K562 (cell line): ENCODE measurements around the gene WDR70. TPM values are rescaled to one million over a fixed set of nuclear protein-coding genes. Genes with fewer than 3 reads are reported as not detected.

Experiments
- ARID2 ChIP-seq: fragments of 450-650 bp; IDR thresholded peaks from 2 replicates; pipeline ENCODE4 v1.6.1; 2017; ENCODE audit warnings: antibody characterized with exemption, mild to moderate bottlenecking
- ATF6 ChIP-seq: sonication (generic); formaldehyde crosslinking; IDR thresholded peaks from 2 replicates; pipeline ENCODE4 v1.4.0; 2020; ENCODE audit warnings: mild to moderate bottlenecking, missing genetic modification reagents
- BRD4 ChIP-seq: fragments of 200-600 bp; sonication (generic); IDR thresholded peaks from 2 replicates; pipeline ENCODE4 v1.6.1; 2017; ENCODE audit warnings: inconsistent platforms
- EP400 ChIP-seq: fragments of 450-650 bp; IDR thresholded peaks from 2 replicates; pipeline ENCODE4 v1.6.1; 2017; ENCODE audit warnings: antibody characterized with exemption, mild to moderate bottlenecking, moderate library complexity
- HNRNPH1 ChIP-seq: fragments of 200-400 bp; formaldehyde crosslinking; optimal IDR thresholded peaks from 2 replicates; pipeline ENCODE3; 2017; ENCODE audit warnings: low read depth, mild to moderate bottlenecking, low read length, moderate library complexity
- JUNB ChIP-seq: fragments of 450-650 bp; formaldehyde crosslinking; conservative IDR thresholded peaks from 2 replicates; pipeline ENCODE4 v1.4.0; 2020; ENCODE audit warnings: mild to moderate bottlenecking
- MYNN ChIP-seq, 2 experiments: sonication (generic); formaldehyde crosslinking in 1 of 2; IDR thresholded peaks; 2 replicates each; pipeline versions ENCODE4 v1.5.0 to v1.6.1; 2016 to 2020; ENCODE audit warnings: antibody characterized with exemption in 1 of 2, missing genetic modification reagents in 1 of 2
- RBM15 ChIP-seq: fragments of 200-400 bp; formaldehyde crosslinking; IDR thresholded peaks from 2 replicates; pipeline ENCODE4 v1.6.1; 2018; ENCODE audit warnings: mild to moderate bottlenecking, low read length, moderate library complexity; ENCODE audit not compliant: insufficient read depth
- RNF2 ChIP-seq: sonication (generic); IDR thresholded peaks from 2 replicates; pipeline ENCODE4 v1.6.1; 2016
- SIX5 ChIP-seq, 2 experiments: IDR thresholded peaks; 2 replicates each; pipeline ENCODE4 v1.6.1; 2011; ENCODE audit warnings: low read length in 2 of 2, borderline replicate concordance in 1 of 2, low read depth in 1 of 2, mild to moderate bottlenecking in 1 of 2, moderate library complexity in 1 of 2; ENCODE audit not compliant: insufficient read depth in 1 of 2
- SOX6 ChIP-seq: fragments of 450-650 bp; IDR thresholded peaks from 2 replicates; pipeline ENCODE4 v1.6.1; 2014; ENCODE audit warnings: mild to moderate bottlenecking
- TOE1 ChIP-seq, 2 experiments: fragments of 450-650 bp in 1 of 2; sonication (generic) in 1 of 2; formaldehyde crosslinking in 1 of 2; IDR thresholded peaks; 2 replicates each; pipeline versions ENCODE4 v1.7.1 to v1.8.0; 2016 to 2022; ENCODE audit warnings: borderline replicate concordance in 2 of 2, mild to moderate bottlenecking in 2 of 2, antibody characterized with exemption in 1 of 2, inconsistent platforms in 1 of 2, low read depth in 1 of 2, missing genetic modification reagents in 1 of 2, moderate library complexity in 1 of 2
- TSC22D4 ChIP-seq: fragments of 450-650 bp; IDR thresholded peaks from 2 replicates; pipeline ENCODE4 v1.6.1; 2016; ENCODE audit warnings: missing genetic modification characterization, missing biosample characterization, control low read depth
- ZNF121 ChIP-seq: sonication (generic); formaldehyde crosslinking; conservative IDR thresholded peaks from 2 replicates; pipeline ENCODE4 v1.8.0; 2022; ENCODE audit warnings: missing genetic modification reagents
- ZNF41 ChIP-seq: fragments of 250-450 bp; sonication (Bioruptor Pico); conservative IDR thresholded peaks from 2 replicates; pipeline ENCODE4 v1.4.0; 2020; ENCODE audit warnings: mild to moderate bottlenecking
- ZNF609 ChIP-seq: sonication (generic); formaldehyde crosslinking; IDR thresholded peaks from 2 replicates; pipeline ENCODE4 v1.8.1; 2023; ENCODE audit warnings: missing genetic modification reagents, mild to moderate bottlenecking, borderline replicate concordance
- ZNF707 ChIP-seq: fragments of 250-450 bp; sonication (Bioruptor Pico); conservative IDR thresholded peaks from 2 replicates; pipeline ENCODE4 v1.8.0; 2022; ENCODE audit warnings: inconsistent platforms, mild to moderate bottlenecking, moderate library complexity
- polyA plus RNA-seq, 8 experiments: library from polyadenylated mRNA; depleted of rRNA in 4 of 8; stranded (reverse) in 5 of 8; unstranded in 3 of 8; fragments of >200 nt; fragmentation: Nextera tagmentation in 2 of 8; fragmentation: Illumina TruSeq in 1 of 8; extraction: Ambion mirVana in 2 of 8; extraction: Trizol in 1 of 8; gene quantifications; 2 replicates each; pipeline versions ENCODE4 v1.2.1 to v1.2.3, GENCODE V29; 2011 to 2014; ENCODE audit warnings: inconsistent platforms in 1 of 8, missing spikeins in 1 of 8
- total RNA-seq, 7 experiments: library from RNA; depleted of rRNA in 6 of 7; stranded (reverse); fragments of >200 nt in 6 of 7; fragmentation: Illumina TruSeq in 2 of 7; extraction: Trizol in 2 of 7; gene quantifications; 2 replicates each; pipeline versions ENCODE4 v1.2.1 to v1.2.3, GENCODE V29; 2011 to 2021; ENCODE audit warnings: low replicate concordance in 1 of 7
- TF ChIP-seq, protein P1 (sequence below): fragments of 450-650 bp; formaldehyde crosslinking; conservative IDR thresholded peaks from 2 replicates; pipeline ENCODE4 v1.4.0; 2022; ENCODE audit warnings: mild to moderate bottlenecking, missing genetic modification characterization

The WDR70 gene
- total and polyA plus RNA-seq, 9 of the 15 experiments (the other 6 are each of a cell fraction or from before 2014, with no cell fraction given): 16.8 to 46.6 (median 38.8) TPM

- TF ChIP-seq ZNF609 (CRISPR knock-in tag) (no peak), JUNB (CRISPR knock-in tag) (no peak), EP400 (peak; percentile 47; the same call in 1 of the 2 replicates), BRD4 (no peak), ZNF41 (CRISPR knock-in tag) (no peak), ZNF121 (CRISPR knock-in tag) (no peak), ATF6 (no peak), TOE1 (IDR thresholded peaks at IDR 0.05; ENCODE audit: borderline replicate concordance) (no peak), TOE1 (CRISPR knock-in tag; IDR thresholded peaks at IDR 0.05; ENCODE audit: borderline replicate concordance, low read depth) (no peak), ARID2 (no peak), HNRNPH1 (no peak), RNF2 (peak; percentile 93), RBM15 (no peak), ZNF707 (CRISPR knock-in tag) (no peak), SOX6 (peak; percentile 86), MYNN (IDR thresholded peaks at IDR 0.05) (no peak), MYNN (CRISPR knock-in tag; IDR thresholded peaks at IDR 0.05) (no peak), SIX5 (IDR thresholded peaks at IDR 0.05; ENCODE audit: borderline replicate concordance in 1 of 2, insufficient read depth in 1 of 2, low read depth in 1 of 2, low read length in 2 of 2) (no peak), TSC22D4 (tag) (no peak)
- TF ChIP-seq, protein P1, sequence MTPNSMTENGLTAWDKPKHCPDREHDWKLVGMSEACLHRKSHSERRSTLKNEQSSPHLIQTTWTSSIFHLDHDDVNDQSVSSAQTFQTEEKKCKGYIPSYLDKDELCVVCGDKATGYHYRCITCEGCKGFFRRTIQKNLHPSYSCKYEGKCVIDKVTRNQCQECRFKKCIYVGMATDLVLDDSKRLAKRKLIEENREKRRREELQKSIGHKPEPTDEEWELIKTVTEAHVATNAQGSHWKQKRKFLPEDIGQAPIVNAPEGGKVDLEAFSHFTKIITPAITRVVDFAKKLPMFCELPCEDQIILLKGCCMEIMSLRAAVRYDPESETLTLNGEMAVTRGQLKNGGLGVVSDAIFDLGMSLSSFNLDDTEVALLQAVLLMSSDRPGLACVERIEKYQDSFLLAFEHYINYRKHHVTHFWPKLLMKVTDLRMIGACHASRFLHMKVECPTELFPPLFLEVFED (CRISPR knock-in tag): no peak
These were observed 173.9 kb downstream of the WDR70 start (continued) for GRCh38 chr5:37552770-37553719.
